CD4-positive, alpha-beta T cell treated with Interleukin-4 for 1 hour (primary cell): Measurements from ENCODE around the gene OGFOD3.

Experiments used
- DNase-seq, 2 donors: peaks; one replicate each; pipeline ENCODE4 v3.0.0-alpha.2; 2020 to 2022

OGFOD3 gene

GRCh38 chr17:82405051-82405450, 13.3 kb downstream of the OGFOD3 start:
- DNase-seq: no peak

- DNase-seq: no peak
Measured at GRCh38 chr17:82403662-82404660, 14.4 kb downstream of the OGFOD3 start.

GRCh38 chr17:82402865-82403264, 15.5 kb downstream of the OGFOD3 start:
- no peak for DNase-seq

GRCh38 chr17:82400830-82401229, 17.6 kb downstream of the OGFOD3 start:
- DNase-seq: peak; percentile 54 to 61

GRCh38 chr17:82400206-82400605, 18.2 kb downstream of the OGFOD3 start:
- DNase-seq: no peak

GRCh38 chr17:82399601-82400101, 18.7 kb downstream of the OGFOD3 start:
- DNase-seq: no peak

GRCh38 chr17:82399041-82399441, 19.3 kb downstream of the OGFOD3 start:
- no peak for DNase-seq

- no peak for DNase-seq
Measured at GRCh38 chr17:82397449-82398335, 20.7 kb downstream of the OGFOD3 start.

GRCh38 chr17:82396601-82397435, 21.6 kb downstream of the OGFOD3 start:
- no peak for DNase-seq

GRCh38 chr17:82394278-82394677, 24.1 kb downstream of the OGFOD3 start:
- no peak for DNase-seq

GRCh38 chr17:82392941-82393340, 25.4 kb downstream of the OGFOD3 start:
- no peak for DNase-seq

GRCh38 chr17:82392209-82392920, 26.0 kb downstream of the OGFOD3 start:
- DNase-seq: no peak

- DNase-seq: no peak
Measured at GRCh38 chr17:82391496-82392066, 26.8 kb downstream of the OGFOD3 start.

- no peak for DNase-seq
Measured at GRCh38 chr17:82390860-82391435, 27.4 kb downstream of the OGFOD3 start.

GRCh38 chr17:82390015-82390859, 28.1 kb downstream of the OGFOD3 start:
- DNase-seq: no peak

GRCh38 chr17:82389379-82389778, 29.0 kb downstream of the OGFOD3 start:
- no peak for DNase-seq

GRCh38 chr17:82388922-82389283, 29.5 kb downstream of the OGFOD3 start:
- no peak for DNase-seq

GRCh38 chr17:82388223-82388921, 30.0 kb downstream of the OGFOD3 start:
- no peak for DNase-seq

- DNase-seq: no peak
Measured at GRCh38 chr17:82387705-82388106, 30.7 kb downstream of the OGFOD3 start.
